Activated T-helper 9 cell treated with anti-CD3 and anti-CD28 coated beads, Interleukin-2, amount 50 U/mL, for 16 hours (primary cell): Measurements from ENCODE around the gene SLC29A2.
A peak's percentile ranks its signal among the peaks of the same experiment; 100 is the strongest.
"Not testable (repeated sequence)": the region's sequence is repeated elsewhere in the genome, so short reads cannot be mapped to it uniquely, and the experiment has no call there.

Source experiments
- DNase-seq: peaks from one replicate; pipeline ENCODE4 v3.0.0-alpha.2; 2020; ENCODE audit warnings: low read depth

SLC29A2 gene

GRCh38 chr11:66384316-66384715 lies 12.8 kb upstream of the SLC29A2 start:
- not testable (repeated sequence) for DNase-seq

DNA sequence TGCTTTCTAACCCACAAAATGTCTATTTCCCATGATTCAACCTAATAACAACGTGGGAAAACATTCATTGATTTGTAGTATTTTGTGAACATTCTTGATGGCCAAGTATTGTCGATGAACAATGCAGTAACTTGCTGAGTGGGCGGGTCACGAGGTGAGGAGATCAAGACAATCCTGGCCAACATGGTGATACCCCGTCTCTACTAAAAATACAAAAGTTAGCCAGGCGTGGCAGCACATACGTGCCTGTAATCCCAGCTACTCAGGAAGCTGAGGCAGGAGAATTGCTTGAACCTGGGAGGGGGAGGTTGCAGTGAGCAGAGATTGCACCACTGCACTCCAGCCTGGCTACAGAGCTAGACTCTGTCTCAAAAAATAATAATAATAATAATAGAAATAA lies 8.7 kb upstream of the SLC29A2 start:
- DNase-seq = not testable (repeated sequence)

- DNase-seq = not testable (repeated sequence)
Measured at GRCh38 chr11:66373690-66374287, 2.2 kb upstream of the SLC29A2 start.

GRCh38 chr11:66373265-66373664 lies 1.7 kb upstream of the SLC29A2 start:
- DNase-seq = no peak

DNA sequence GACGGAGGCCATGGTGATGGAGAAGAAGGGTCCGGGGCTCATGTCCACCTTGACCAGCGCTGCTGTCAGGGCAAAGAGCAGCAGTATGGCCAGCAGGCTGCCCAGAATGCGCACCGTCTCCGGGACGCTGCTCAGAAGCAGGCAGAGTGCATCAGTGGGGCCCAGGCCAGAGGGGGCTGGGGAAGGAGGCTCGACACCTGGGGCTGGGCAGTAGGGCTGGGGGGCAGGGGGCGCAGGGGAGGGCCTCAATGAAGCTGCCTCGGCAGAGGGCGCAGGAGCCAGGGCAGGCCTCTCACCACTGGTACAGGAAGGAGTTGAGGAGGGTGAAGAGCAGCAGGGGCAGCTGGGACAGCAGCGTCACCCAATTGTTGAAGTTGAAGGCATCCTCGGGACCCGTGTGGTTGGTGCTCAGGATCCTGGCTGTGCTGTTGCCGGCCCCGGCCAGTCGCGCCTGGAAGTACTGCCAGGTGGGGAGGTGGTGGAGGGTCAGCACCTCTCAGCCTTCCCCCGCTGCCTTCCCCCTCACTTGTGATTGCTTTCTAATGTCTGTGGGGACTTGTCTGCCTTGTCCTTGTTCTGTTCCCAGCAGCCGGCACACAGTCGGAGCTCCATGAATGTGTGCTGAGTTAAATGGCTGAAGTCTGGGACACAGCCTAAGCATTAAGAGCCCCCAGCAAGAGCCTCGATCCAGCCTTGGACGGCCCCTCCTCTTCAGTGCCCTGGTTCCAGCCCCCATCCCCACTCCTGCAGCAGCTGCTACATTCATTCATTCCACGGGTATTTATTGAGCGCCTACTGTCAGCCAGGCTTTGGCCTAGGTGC lies 2.3 kb downstream of the SLC29A2 start:
- DNase-seq = no peak

- DNase-seq = no peak
Measured at GRCh38 chr11:66368484-66368883, 3.1 kb downstream of the SLC29A2 start.

- DNase-seq = no peak
Measured at GRCh38 chr11:66367561-66368312, 3.8 kb downstream of the SLC29A2 start.

DNA sequence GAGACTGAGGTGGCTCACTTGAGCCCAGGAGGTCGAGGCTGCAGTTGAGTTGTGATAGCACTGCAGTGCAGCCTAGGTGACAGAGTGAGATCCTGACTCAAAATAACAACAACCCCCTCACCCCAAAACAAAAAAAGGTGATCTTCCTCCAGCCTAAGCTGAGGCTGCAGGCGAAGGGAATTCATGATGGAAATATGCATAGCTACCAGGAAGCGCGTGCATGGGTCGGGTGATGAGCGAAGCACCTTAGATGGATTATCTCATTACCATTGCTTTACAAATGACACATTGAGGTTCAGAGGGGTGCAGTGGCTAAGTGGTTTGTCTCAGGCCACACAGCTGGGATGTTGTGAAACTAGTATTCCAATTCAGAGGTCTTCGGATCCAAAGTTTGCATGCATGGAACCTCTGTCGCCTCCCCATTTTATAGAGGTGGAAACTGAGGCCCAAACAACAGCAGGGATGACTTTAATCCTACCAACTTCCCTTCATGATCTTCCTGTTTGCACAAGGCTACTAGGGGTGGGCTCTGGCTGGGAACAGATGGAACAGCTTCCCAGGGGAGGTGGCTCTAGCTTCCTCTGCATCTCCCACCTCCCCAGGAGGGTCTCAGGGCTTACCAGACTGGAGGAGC lies 4.6 kb downstream of the SLC29A2 start:
- DNase-seq = no peak

- no peak for DNase-seq
Measured at GRCh38 chr11:66365711-66366619, 5.6 kb downstream of the SLC29A2 start.

- DNase-seq = no peak
Measured at GRCh38 chr11:66365166-66365565, 6.4 kb downstream of the SLC29A2 start.

DNA sequence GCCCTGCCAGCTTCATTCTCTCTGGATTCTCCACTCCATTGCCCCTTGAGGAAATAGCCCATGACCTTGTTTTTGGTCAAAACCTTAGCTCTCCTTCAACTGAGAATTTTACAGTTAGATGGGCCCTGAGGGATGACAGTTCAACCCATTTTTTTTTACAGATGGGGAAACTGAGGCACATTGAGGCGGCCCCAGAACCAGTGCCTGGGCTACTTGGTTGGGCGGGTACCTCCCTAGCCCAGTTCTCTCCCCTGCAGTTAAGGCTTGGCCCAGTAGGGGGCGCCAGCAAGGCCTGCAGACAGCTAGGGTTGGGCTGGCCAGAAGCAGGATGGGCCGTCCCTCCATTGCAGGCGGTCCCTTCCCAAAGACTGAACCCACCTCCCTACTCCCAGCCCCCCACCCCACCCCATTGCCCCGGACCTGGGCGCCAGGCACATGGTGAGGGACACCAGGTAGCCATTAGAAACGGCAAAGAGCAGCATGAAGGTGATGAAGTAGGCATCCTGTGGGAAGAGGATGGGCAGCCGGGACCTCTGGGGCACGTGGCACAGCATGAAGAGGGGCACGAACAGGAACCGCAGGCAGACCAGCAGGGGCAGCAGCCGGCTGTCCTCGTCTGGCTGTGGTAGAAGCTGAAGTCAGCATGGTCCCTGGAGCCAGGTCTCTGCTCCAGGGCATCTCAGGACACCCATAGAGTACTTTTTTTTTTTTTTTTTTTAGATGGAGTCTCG lies 7.6 kb downstream of the SLC29A2 start:
- DNase-seq = peak; percentile 57

DNA sequence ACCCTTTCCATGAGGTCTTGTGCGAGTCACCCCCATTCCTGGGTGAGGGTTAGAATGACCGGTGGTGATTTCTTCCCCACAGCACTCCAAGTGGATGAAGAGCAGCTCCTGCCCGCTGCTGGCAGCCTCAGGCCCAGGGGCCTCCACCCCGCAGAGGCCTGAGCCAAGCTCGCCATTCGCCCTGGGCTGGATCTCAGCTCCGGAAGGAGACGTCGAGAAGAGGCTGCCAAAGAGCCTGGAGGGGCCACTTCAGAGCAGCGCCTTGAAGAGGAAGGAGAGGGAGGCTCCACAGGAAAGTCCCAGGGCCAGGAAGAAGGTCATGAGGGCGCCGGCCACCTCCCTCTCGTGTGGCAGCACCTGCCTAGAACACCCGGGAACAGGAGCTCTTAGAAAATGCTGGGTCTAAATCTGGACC lies 8.4 kb downstream of the SLC29A2 start:
- DNase-seq = no peak

- no peak for DNase-seq
Measured at GRCh38 chr11:66362481-66363147, 8.9 kb downstream of the SLC29A2 start.

DNA sequence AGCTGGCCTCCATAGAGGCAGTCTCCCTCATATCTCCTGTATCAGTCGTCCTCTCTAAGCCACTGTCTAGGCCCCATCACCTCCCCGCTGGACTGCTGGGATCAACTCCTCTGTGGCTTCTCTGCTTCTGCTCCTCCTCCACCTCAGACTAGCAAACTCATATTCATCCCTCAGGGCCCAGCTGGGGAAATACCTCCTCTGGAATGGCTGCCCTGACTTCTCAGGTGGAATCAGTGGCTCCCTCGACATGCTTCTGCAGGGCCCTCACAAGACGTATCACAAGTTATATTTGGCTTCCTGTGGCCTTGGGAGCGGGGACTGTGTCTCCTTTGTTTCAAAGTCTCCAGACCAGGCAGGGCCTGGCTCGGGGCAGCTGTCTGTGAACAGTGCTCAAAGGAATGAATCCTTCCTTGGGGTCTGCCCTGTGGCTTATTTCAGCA lies 10.0 kb downstream of the SLC29A2 start:
- no peak for DNase-seq

- DNase-seq = no peak
Measured at GRCh38 chr11:66360406-66361073, 11.0 kb downstream of the SLC29A2 start.

DNA sequence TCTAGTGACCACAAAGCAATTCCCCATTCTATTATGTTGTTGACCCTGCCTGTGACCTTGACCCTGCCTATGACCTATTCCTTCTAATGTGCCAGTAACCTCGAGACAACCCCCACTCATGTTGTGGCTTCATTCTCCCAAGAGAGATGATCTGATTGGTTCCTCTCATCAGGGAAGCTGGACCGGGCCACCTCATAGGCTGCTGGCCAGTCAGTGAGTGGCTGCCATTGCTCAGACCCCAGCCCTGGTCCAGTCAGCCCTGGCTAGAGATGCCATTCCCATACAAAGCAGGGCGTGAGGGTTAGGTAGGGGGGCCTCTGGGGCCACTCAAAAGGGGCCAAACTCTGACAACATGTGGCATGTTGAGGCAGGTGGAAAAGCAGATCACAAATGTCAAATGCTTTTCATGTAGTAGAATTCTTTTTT lies 11.9 kb downstream of the SLC29A2 start:
- DNase-seq = no peak

DNA sequence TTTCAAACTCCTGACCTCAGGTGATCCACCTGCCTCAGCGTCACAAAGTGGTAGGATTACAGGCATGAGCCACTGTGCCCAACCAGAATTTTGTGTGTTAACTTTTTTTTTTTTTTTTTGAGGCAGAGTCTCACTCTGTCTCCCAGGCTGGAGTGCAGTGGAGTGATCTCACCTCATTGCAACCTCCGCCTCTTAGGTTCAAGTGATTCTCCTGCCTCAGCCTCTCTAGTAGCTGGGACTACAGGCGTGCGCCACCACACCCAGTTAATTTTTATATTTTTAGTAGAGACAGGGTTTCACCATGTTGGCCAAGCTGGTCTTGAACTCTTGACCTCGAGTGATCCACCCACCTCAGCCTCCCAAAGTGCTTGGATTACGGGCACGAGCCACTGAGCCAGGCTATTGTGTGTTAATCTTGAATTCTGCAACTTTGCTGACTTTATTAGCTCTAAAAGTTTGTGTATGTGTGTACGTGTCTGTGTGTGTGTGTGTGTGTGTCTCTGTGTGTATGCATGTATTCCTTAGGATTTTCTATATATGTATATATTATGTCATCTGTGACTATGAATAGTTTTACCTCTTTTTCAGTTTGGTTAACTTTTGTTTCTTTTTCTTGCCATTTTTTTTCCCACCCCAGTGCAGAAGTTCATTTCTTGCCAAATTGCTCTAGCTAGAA lies 20.9 kb downstream of the SLC29A2 start:
- not testable (repeated sequence) for DNase-seq

GRCh38 chr11:66349084-66349386 lies 22.5 kb downstream of the SLC29A2 start:
- DNase-seq = no peak
